HepG2 (cell line): ENCODE results near the gene CMTM8.

Experiments
- CTCF ChIP-seq: sonication (generic); formaldehyde crosslinking; IDR thresholded peaks from 2 replicates; pipeline ENCODE4 v1.5.0; 2020; ENCODE audit warnings: mild to moderate bottlenecking, missing genetic modification reagents, moderate library complexity
- ELF4 ChIP-seq: sonication (generic); formaldehyde crosslinking; IDR thresholded peaks from 2 replicates; pipeline ENCODE4 v1.5.0; 2020; ENCODE audit warnings: missing genetic modification reagents, mild to moderate bottlenecking, moderate library complexity, borderline replicate concordance
- MZF1 ChIP-seq: sonication (generic); formaldehyde crosslinking; IDR thresholded peaks from 2 replicates; pipeline ENCODE4 v1.8.1; 2023; ENCODE audit warnings: mild to moderate bottlenecking, missing genetic modification reagents, borderline replicate concordance
- NR2C2 ChIP-seq: sonication (generic); formaldehyde crosslinking; IDR thresholded peaks from 2 replicates; pipeline ENCODE4 v1.4.0; 2020; ENCODE audit warnings: missing genetic modification reagents, mild to moderate bottlenecking, moderate library complexity, borderline replicate concordance
- RNF2 ChIP-seq: fragments of 450-650 bp; conservative IDR thresholded peaks from 2 replicates; pipeline ENCODE4 v1.6.1; 2016; ENCODE audit warnings: low read depth
- UBTF ChIP-seq: sonication (generic); formaldehyde crosslinking; IDR thresholded peaks from 2 replicates; pipeline ENCODE4 v1.4.0; 2020; ENCODE audit warnings: mild to moderate bottlenecking, missing genetic modification reagents
- ZNF282 ChIP-seq: fragments of 450-650 bp; IDR thresholded peaks from 2 replicates; pipeline ENCODE4 v1.6.1; 2018; ENCODE audit not compliant: partially characterized antibody
- ZNF350 ChIP-seq: sonication (generic); formaldehyde crosslinking; IDR thresholded peaks from 2 replicates; pipeline ENCODE4 v1.4.0; 2020; ENCODE audit warnings: mild to moderate bottlenecking, low read depth, missing genetic modification reagents, borderline replicate concordance
- ZNF674 ChIP-seq: sonication (generic); formaldehyde crosslinking; IDR thresholded peaks from 2 replicates; pipeline ENCODE4 v1.5.0; 2020; ENCODE audit warnings: low read depth, mild to moderate bottlenecking, missing genetic modification reagents
- ZSCAN29 ChIP-seq: sonication (generic); formaldehyde crosslinking; conservative IDR thresholded peaks from 2 replicates; pipeline ENCODE4 v1.4.0; 2020; ENCODE audit warnings: mild to moderate bottlenecking, missing genetic modification reagents

DNA sequence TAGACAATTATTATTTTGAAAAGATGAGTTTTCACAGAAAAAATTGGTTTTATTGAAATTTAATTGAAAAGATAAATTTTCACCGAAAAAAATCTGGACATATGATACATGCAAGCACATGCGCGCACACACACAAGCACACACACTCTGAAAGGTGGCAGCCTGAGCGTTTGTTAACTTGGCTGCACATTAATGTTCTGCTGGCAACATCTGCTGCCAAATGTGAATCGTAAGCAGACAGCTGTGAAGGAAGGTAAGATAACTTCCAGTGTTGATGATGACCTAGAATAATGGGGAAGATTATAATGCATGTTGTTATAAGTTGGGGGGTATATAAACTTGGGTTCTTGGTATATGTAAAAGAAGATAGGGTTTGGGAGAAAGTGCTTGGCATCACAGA lies 134.8 kb downstream of the CMTM8 start:
- TF ChIP-seq NR2C2 (CRISPR knock-in tag): no peak
- TF ChIP-seq ZNF350: no peak
- no peak for TF ChIP-seq ZSCAN29 (CRISPR knock-in tag)
- no peak for TF ChIP-seq MZF1 (CRISPR knock-in tag)
- TF ChIP-seq ZNF282: no peak
- no peak for TF ChIP-seq CTCF (CRISPR knock-in tag)
- no peak for TF ChIP-seq ELF4
- no peak for TF ChIP-seq RNF2
- no peak for TF ChIP-seq UBTF
- TF ChIP-seq ZNF674 (CRISPR knock-in tag): no peak
